HG03064 (cell line): ENCODE measurements around the gene EMD.
A peak's percentile ranks its signal among the peaks of the same experiment; 100 is the strongest.

Source experiments
- ATAC-seq: cut with Tn5 transposase; IDR thresholded peaks from one replicate; pipeline ENCODE4 v1.9.1; 2021; ENCODE audit warnings: low read depth; ENCODE audit not compliant: unreplicated experiment

The EMD gene

GRCh38 chrX:154411981-154412340 is 32.9 kb downstream of the EMD start:
- ATAC-seq = peak; percentile 51

- no peak for ATAC-seq
These were observed 33.4 kb downstream of the EMD start for GRCh38 chrX:154412468-154412867.

GRCh38 chrX:154413142-154413541 is 34.0 kb downstream of the EMD start:
- ATAC-seq = no peak

GRCh38 chrX:154417157-154417556 is 38.1 kb downstream of the EMD start:
- ATAC-seq = no peak

- ATAC-seq = no peak
These were observed 40.1 kb downstream of the EMD start for GRCh38 chrX:154419189-154419588.

- ATAC-seq = no peak
These were observed 40.8 kb downstream of the EMD start for GRCh38 chrX:154419688-154420401.

- no peak for ATAC-seq
These were observed 41.3 kb downstream of the EMD start for GRCh38 chrX:154420402-154420756.

GRCh38 chrX:154426916-154427770 is 48.0 kb downstream of the EMD start:
- no peak for ATAC-seq

GRCh38 chrX:154428176-154429171 is 49.4 kb downstream of the EMD start, which contains the start of gene ATP6AP1:
TSS of gene ATP6AP1 (plus strand) at chrX:154428677. CDS start at chrX:154428693, 16 bp downstream.
- ATAC-seq = peak; percentile 87

GRCh38 chrX:154429711-154430110 is 50.6 kb downstream of the EMD start:
- no peak for ATAC-seq

- ATAC-seq = no peak
These were observed 51.4 kb downstream of the EMD start for GRCh38 chrX:154430479-154430878.

- ATAC-seq = no peak
These were observed 51.8 kb downstream of the EMD start for GRCh38 chrX:154430916-154431315.
